ENCODE results near the gene HCRTR1.
A peak's percentile ranks its signal among the peaks of the same experiment; 100 is the strongest.

Gene HCRTR1

DNA sequence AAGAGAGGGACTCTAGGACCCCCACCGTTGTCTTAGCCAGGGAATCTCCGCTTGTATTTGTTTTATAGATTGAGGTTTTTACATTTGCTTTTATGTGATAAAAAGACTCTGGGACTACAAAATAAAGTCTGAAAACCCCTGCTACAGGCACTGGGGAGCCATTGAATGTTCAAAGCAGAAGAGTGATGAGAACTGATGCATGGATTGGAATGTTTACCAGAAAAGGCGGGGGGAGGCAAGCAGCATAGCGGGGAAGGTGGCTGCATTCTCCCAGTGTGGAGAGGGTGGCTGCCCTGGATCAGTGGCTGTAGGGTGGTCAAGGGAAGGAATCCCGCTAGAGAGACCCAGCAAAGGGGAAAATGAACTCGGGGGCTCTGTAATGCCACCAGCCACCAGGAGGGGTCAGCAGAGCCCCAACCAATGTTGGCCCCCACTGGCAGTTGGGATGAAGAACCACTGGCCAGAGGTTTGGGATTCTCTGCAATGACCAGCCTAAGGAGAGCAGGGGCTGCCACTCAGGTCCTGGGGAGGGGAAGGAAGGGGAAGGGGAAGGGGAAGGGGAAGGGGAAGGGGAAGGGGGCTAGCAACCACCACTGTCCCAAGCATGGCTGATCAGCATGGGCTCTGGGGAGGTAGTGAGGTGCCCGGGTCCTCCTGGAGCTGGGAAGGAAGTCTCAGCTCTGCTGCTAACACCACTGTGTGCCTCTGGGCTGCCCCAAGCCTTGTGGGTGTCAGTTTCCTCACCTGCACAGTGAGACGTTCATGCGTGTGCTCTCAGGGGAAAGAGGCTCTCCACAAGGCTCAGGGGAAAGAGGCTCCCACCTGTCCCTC, 46.3 kb downstream of the HCRTR1 start:
- Histone ChIP-seq H3K9ac (ENCODE audit: low read length in 2 of 2) (no peak overlapping the region), H3K36me3 (ENCODE audit: control insufficient read depth in 2 of 2, insufficient read depth in 2 of 2, low read length in 2 of 2) (peaks cover 7 to 19% of the 10 kb centered on the region in 2 donors), H3K4me1 (ENCODE audit: control insufficient read depth, insufficient read depth, low read length) (peaks cover 38% of the 10 kb centered on the region), H3K27me3 (ENCODE audit: control insufficient read depth in 1 of 2, insufficient read depth in 2 of 2, low read length in 2 of 2) (no peaks in the 10 kb centered on the region), H3K27ac (ENCODE audit: low read length) (no peak overlapping the region), H3K9me3 (ENCODE audit: control insufficient read depth in 2 of 2, low read length in 2 of 2) (no peaks in the 10 kb centered on the region), H3K4me3 (ENCODE audit: low read length in 2 of 2) (no peak overlapping the region)

DNA sequence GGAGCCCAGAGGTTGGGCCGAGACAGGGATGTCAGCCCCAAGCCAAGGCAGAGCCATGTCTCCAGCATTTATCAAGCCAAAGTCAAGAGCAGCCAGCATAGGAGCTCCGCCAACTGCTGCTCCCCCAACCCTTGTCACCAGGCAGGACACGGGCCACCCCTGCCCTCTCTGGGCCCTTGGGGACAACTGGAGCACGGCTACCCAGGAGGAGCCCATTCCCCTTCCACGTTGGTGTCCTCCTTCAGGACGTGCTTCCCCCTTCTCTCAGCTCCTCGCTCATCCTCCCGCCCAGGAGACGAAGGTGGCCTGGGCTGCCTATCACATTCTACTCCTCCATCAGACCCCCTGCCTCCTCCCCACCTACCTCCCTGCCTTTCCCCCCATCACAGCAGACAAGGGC, 47.0 kb downstream of the HCRTR1 start:
- Histone ChIP-seq H3K9me3 (ENCODE audit: control insufficient read depth in 2 of 2, low read length in 2 of 2) (no peaks in the 10 kb centered on the region), H3K4me1 (ENCODE audit: control insufficient read depth, insufficient read depth, low read length) (peaks cover 44% of the 10 kb centered on the region), H3K9ac (ENCODE audit: low read length in 2 of 2) (no peak overlapping the region), H3K27ac (ENCODE audit: low read length) (no peak overlapping the region), H3K36me3 (ENCODE audit: control insufficient read depth in 2 of 2, insufficient read depth in 2 of 2, low read length in 2 of 2) (peaks cover 7 to 17% of the 10 kb centered on the region in 2 donors), H3K27me3 (ENCODE audit: control insufficient read depth in 1 of 2, insufficient read depth in 2 of 2, low read length in 2 of 2) (no peaks in the 10 kb centered on the region), H3K4me3 (ENCODE audit: low read length in 2 of 2) (no peak overlapping the region)

- peaks cover 3 to 15% of the 10 kb centered on the region in 2 donors for H3K36me3 ChIP-seq (ENCODE audit: control insufficient read depth in 2 of 2, insufficient read depth in 2 of 2, low read length in 2 of 2)
- H3K4me3 ChIP-seq (ENCODE audit: low read length in 2 of 2) = no peak overlapping the region
- no peak overlapping the region for H3K9ac ChIP-seq (ENCODE audit: low read length in 2 of 2)
- no peaks in the 10 kb centered on the region for H3K27me3 ChIP-seq (ENCODE audit: control insufficient read depth in 1 of 2, insufficient read depth in 2 of 2, low read length in 2 of 2)
- no peak overlapping the region for H3K27ac ChIP-seq (ENCODE audit: low read length)
- no peaks in the 10 kb centered on the region for H3K9me3 ChIP-seq (ENCODE audit: control insufficient read depth in 2 of 2, low read length in 2 of 2)
- H3K4me1 ChIP-seq (ENCODE audit: control insufficient read depth, insufficient read depth, low read length) = peaks cover 53% of the 10 kb centered on the region
Measured at GRCh38 chr1:31665234-31665878, 47.9 kb downstream of the HCRTR1 start.

DNA sequence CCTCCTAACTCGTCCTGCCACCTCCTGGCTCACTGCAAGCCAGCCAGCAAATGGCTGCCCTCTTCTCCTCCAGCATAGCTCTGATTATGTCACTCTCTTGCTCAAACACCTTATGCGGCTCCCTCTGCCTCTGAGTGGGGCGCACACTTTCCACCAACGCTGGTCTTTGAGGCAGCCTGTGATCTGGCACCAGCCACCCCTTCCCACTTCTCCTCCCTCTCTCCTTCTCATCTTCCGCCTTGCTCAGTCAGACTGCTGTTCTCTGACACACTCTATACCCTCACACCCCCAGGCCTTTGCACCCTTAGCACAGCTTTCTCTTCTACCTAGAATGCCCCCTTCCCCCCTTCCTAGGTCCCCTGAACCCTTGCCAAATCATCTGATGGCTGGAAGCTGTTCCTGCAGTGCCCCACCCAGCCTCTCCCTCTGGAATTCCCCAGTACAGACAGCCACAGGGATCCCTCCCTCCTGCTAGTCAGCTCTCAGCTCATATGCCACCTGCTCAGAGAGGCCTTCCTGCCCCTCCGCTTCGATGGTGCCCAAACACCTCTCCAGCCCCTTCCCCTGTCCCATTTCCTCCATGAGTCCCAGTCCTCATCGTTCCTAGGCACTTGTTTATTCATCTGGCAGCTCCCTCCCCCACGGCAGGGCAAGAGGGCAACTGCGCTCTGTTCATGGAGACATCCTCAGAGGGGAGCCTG, 48.9 kb downstream of the HCRTR1 start:
- H3K4me1 ChIP-seq (ENCODE audit: control insufficient read depth, insufficient read depth, low read length) = peaks cover 63% of the 10 kb centered on the region
- peak overlapping the region; percentile 53 for H3K27ac ChIP-seq (ENCODE audit: low read length)
- peaks cover 3 to 7% of the 10 kb centered on the region in 2 donors for H3K36me3 ChIP-seq (ENCODE audit: control insufficient read depth in 2 of 2, insufficient read depth in 2 of 2, low read length in 2 of 2)
- H3K27me3 ChIP-seq (ENCODE audit: control insufficient read depth in 1 of 2, insufficient read depth in 2 of 2, low read length in 2 of 2) = no peaks in the 10 kb centered on the region
- H3K4me3 ChIP-seq (ENCODE audit: low read length in 2 of 2) = peak overlapping the region in 1 of 2 donors; percentile 22
- H3K9me3 ChIP-seq (ENCODE audit: control insufficient read depth in 2 of 2, low read length in 2 of 2) = no peaks in the 10 kb centered on the region
- peak overlapping the region; percentile 24 to 36 for H3K9ac ChIP-seq (ENCODE audit: low read length in 2 of 2)

DNA sequence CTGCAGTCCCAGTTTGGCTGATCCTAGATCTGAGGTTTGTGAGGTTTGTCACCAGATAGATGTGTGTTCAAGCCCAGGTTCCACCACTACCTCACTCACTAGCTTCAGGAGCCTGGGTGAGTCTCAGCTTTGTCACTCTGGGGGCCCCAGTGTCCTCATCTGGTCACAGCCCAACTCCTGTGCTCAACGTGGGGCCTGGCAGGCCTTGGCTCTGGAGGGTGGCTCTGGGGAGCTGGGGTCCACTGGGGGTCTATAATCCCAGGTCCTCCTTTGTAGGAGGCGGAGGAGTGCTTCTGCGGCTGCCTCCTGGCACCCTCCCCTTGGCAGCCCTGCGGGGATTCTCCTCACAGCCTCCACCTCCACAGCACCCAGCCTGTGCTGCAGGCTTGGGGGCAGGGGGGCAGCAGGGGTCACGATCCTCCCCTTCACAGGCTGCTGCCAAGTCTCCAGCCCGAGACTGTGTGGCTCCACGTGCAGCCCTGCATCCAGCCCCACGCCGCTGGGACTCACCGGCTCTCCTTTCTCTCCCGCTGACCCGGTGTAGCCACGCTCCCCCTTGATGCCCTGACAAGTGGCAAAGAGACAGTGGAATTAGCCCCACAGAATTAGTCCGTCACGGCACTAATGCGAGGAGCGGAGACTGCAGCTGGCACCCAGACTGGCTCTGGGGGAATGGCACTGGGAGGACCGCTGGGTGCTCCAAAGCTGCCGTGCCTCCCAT, 49.7 kb downstream of the HCRTR1 start:
- Histone ChIP-seq H3K27me3 (ENCODE audit: control insufficient read depth in 1 of 2, insufficient read depth in 2 of 2, low read length in 2 of 2) (no peaks in the 10 kb centered on the region), H3K27ac (ENCODE audit: low read length) (peak overlapping the region; percentile 53), H3K9me3 (ENCODE audit: control insufficient read depth in 2 of 2, low read length in 2 of 2) (no peaks in the 10 kb centered on the region), H3K9ac (ENCODE audit: low read length in 2 of 2) (peak overlapping the region in 1 of 2 donors; percentile 13), H3K36me3 (ENCODE audit: control insufficient read depth in 2 of 2, insufficient read depth in 2 of 2, low read length in 2 of 2) (peaks cover 3 to 11% of the 10 kb centered on the region in 2 donors), H3K4me1 (ENCODE audit: control insufficient read depth, insufficient read depth, low read length) (peaks cover 71% of the 10 kb centered on the region), H3K4me3 (ENCODE audit: low read length in 2 of 2) (no peak overlapping the region)

GRCh38 chr1:31668303-31668883, 50.9 kb downstream of the HCRTR1 start:
- H3K9ac ChIP-seq (ENCODE audit: low read length in 2 of 2) = no peak overlapping the region
- H3K27me3 ChIP-seq (ENCODE audit: control insufficient read depth in 1 of 2, insufficient read depth in 2 of 2, low read length in 2 of 2) = no peaks in the 10 kb centered on the region
- H3K27ac ChIP-seq (ENCODE audit: low read length) = no peak overlapping the region
- no peaks in the 10 kb centered on the region for H3K9me3 ChIP-seq (ENCODE audit: control insufficient read depth in 2 of 2, low read length in 2 of 2)
- no peak overlapping the region for H3K4me3 ChIP-seq (ENCODE audit: low read length in 2 of 2)
- peaks cover 3 to 9% of the 10 kb centered on the region in 2 donors for H3K36me3 ChIP-seq (ENCODE audit: control insufficient read depth in 2 of 2, insufficient read depth in 2 of 2, low read length in 2 of 2)
- H3K4me1 ChIP-seq (ENCODE audit: control insufficient read depth, insufficient read depth, low read length) = peaks cover 83% of the 10 kb centered on the region

GRCh38 chr1:31669433-31669785, 51.9 kb downstream of the HCRTR1 start:
- no peaks in the 10 kb centered on the region for H3K9me3 ChIP-seq (ENCODE audit: control insufficient read depth in 2 of 2, low read length in 2 of 2)
- peaks cover 89% of the 10 kb centered on the region for H3K4me1 ChIP-seq (ENCODE audit: control insufficient read depth, insufficient read depth, low read length)
- H3K36me3 ChIP-seq (ENCODE audit: control insufficient read depth in 2 of 2, insufficient read depth in 2 of 2, low read length in 2 of 2) = peaks cover 3 to 9% of the 10 kb centered on the region in 2 donors
- H3K27ac ChIP-seq (ENCODE audit: low read length) = peak overlapping the region; percentile 85
- peak overlapping the region; percentile 58 to 69 for H3K9ac ChIP-seq (ENCODE audit: low read length in 2 of 2)
- H3K4me3 ChIP-seq (ENCODE audit: low read length in 2 of 2) = peak overlapping the region; percentile 63 to 70
- no peaks in the 10 kb centered on the region for H3K27me3 ChIP-seq (ENCODE audit: control insufficient read depth in 1 of 2, insufficient read depth in 2 of 2, low read length in 2 of 2)

- Histone ChIP-seq H3K36me3 (ENCODE audit: control insufficient read depth in 2 of 2, insufficient read depth in 2 of 2, low read length in 2 of 2) (peaks cover 0 to 7% of the 10 kb centered on the region in 2 donors), H3K9ac (ENCODE audit: low read length in 2 of 2) (peak overlapping the region; percentile 58 to 69), H3K27ac (ENCODE audit: low read length) (peak overlapping the region; percentile 85), H3K27me3 (ENCODE audit: control insufficient read depth in 1 of 2, insufficient read depth in 2 of 2, low read length in 2 of 2) (no peaks in the 10 kb centered on the region), H3K9me3 (ENCODE audit: control insufficient read depth in 2 of 2, low read length in 2 of 2) (no peaks in the 10 kb centered on the region), H3K4me3 (ENCODE audit: low read length in 2 of 2) (peak overlapping the region; percentile 63 to 70), H3K4me1 (ENCODE audit: control insufficient read depth, insufficient read depth, low read length) (peaks cover 94% of the 10 kb centered on the region)
Measured at GRCh38 chr1:31669786-31670592, 52.5 kb downstream of the HCRTR1 start.

- Histone ChIP-seq H3K4me1 (ENCODE audit: control insufficient read depth, insufficient read depth, low read length) (peaks cover 96% of the 10 kb centered on the region), H3K27me3 (ENCODE audit: control insufficient read depth in 1 of 2, insufficient read depth in 2 of 2, low read length in 2 of 2) (no peaks in the 10 kb centered on the region), H3K9ac (ENCODE audit: low read length in 2 of 2) (peak overlapping the region; percentile 58 to 69), H3K9me3 (ENCODE audit: control insufficient read depth in 2 of 2, low read length in 2 of 2) (no peaks in the 10 kb centered on the region), H3K4me3 (ENCODE audit: low read length in 2 of 2) (peak overlapping the region; percentile 63 to 70), H3K36me3 (ENCODE audit: control insufficient read depth in 2 of 2, insufficient read depth in 2 of 2, low read length in 2 of 2) (peaks cover 0 to 4% of the 10 kb centered on the region in 2 donors), H3K27ac (ENCODE audit: low read length) (peak overlapping the region; percentile 85)
Measured at GRCh38 chr1:31670593-31670964, 53.1 kb downstream of the HCRTR1 start.

Data from stomach smooth muscle (tissue), 2 donors.